OCI-LY7 (cell line): ENCODE results near the gene P2RY8. TPM values are rescaled to one million over a fixed set of nuclear protein-coding genes. Genes with fewer than 3 reads are reported as not detected.

Source experiments
- BruUV-seq: library from RNA; stranded (reverse); fragments of 400-500 nt; replicated peaks from 2 replicates; lab custom pipeline; 2021; lab: Mats Ljungman, UMichigan
- CTCF ChIA-PET: fragments of 300-600 bp; sonication (Branson Sonifier 250); formaldehyde crosslinking; loops from one replicate; lab custom pipeline; 2022; ENCODE audit warnings: antibody characterized with exemption; ENCODE audit not compliant: unreplicated experiment; lab: Charles Lee
- POLR2A ChIA-PET: fragments of 300-600 bp; sonication (Branson Sonifier 250); formaldehyde crosslinking; loops from one replicate; lab custom pipeline; 2022; ENCODE audit warnings: antibody characterized with exemption; lab: Charles Lee
- DNase-seq: peaks from one replicate; pipeline ENCODE4 v3.0.0-alpha.2; 2015; ENCODE audit warnings: low spot score
- H2AFZ ChIP-seq: fragments of 200-600 bp; sonication (generic), shearing (Covaris generic); 2 replicates; pipeline ENCODE4 v1.6.1; 2014; ENCODE audit warnings: mild to moderate bottlenecking, antibody characterized with exemption, low read length, moderate library complexity
- H3K27ac ChIP-seq: fragments of 200-600 bp; sonication (generic); 2 replicates; pipeline ENCODE4 v1.5.1; 2014; ENCODE audit warnings: mixed run types, low read depth, mild to moderate bottlenecking, moderate library complexity, low read length, inconsistent platforms; ENCODE audit not compliant: poor library complexity, severe bottlenecking
- H3K36me3 ChIP-seq: fragments of 200-600 bp; sonication (generic); 2 replicates; pipeline ENCODE4 v1.6.1; 2014; ENCODE audit warnings: mild to moderate bottlenecking, antibody characterized with exemption, low read length, moderate library complexity, mixed read lengths; ENCODE audit not compliant: insufficient read depth
- H3K4me1 ChIP-seq: fragments of 200-600 bp; sonication (generic); 2 replicates; pipeline ENCODE4 v1.5.1; 2014; ENCODE audit warnings: mild to moderate bottlenecking, low read length; ENCODE audit not compliant: insufficient read depth, poor library complexity, severe bottlenecking
- H3K4me2 ChIP-seq: fragments of 200-600 bp; sonication (generic); 2 replicates; pipeline ENCODE4 v1.6.1; 2014; ENCODE audit warnings: mild to moderate bottlenecking, low read length
- H3K4me3 ChIP-seq: fragments of 200-600 bp; sonication (generic); 2 replicates; pipeline ENCODE4 v1.5.1; 2014; ENCODE audit warnings: mild to moderate bottlenecking, low read depth, low read length; ENCODE audit not compliant: poor library complexity, severe bottlenecking
- H3K79me2 ChIP-seq: fragments of 200-600 bp; sonication (generic); 2 replicates; pipeline ENCODE4 v1.6.1; 2016; ENCODE audit warnings: low read depth, mild to moderate bottlenecking, low read length, moderate library complexity, mixed read lengths; ENCODE audit not compliant: insufficient read depth
- H3K9me2 ChIP-seq: fragments of 200-600 bp; sonication (generic); 2 replicates; pipeline ENCODE4 v1.6.1; 2016; ENCODE audit warnings: mild to moderate bottlenecking, low read length, mixed read lengths; ENCODE audit not compliant: insufficient read depth
- H3K9me3 ChIP-seq: fragments of 200-600 bp; sonication (generic); 2 replicates; pipeline ENCODE4 v1.6.1; 2014; ENCODE audit warnings: mild to moderate bottlenecking, mixed run types, low read length, mixed read lengths
- H4K20me1 ChIP-seq: fragments of 200-600 bp; sonication (generic); 2 replicates; pipeline ENCODE4 v1.6.1; 2014; ENCODE audit warnings: mild to moderate bottlenecking, antibody characterized with exemption, low read length, moderate library complexity, mixed read lengths; ENCODE audit not compliant: insufficient read depth
- EZH2phosphoT487 ChIP-seq: fragments of 200-600 bp; sonication (generic); IDR thresholded peaks from 2 replicates; pipeline ENCODE4 v1.6.1; 2018; ENCODE audit warnings: low read depth, borderline replicate concordance, mild to moderate bottlenecking, mixed run types, antibody characterized with exemption, low read length, moderate library complexity, mixed read lengths
- intact Hi-C: fragments of 100-400 bp; cut with micrococcal nuclease; formaldehyde crosslinking; loops from one replicate; pipeline ENCODE4 v1.10.0; 2022; ENCODE audit not compliant: unreplicated experiment
- total RNA-seq, 2 experiments: library from RNA; depleted of rRNA in 1 of 2; stranded (reverse); fragments of >200 nt in 1 of 2; shearing (Covaris generic) in 1 of 2; gene quantifications; 2 replicates each; pipeline ENCODE4 v1.2.3, GENCODE V29; 2014 to 2022
- TF ChIP-seq, protein P1 (sequence below): fragments of 200-600 bp; sonication (generic); conservative IDR thresholded peaks from 2 replicates; pipeline ENCODE4 v1.5.1; 2014; ENCODE audit warnings: mild to moderate bottlenecking, antibody characterized with exemption, low read length, moderate library complexity, mixed read lengths

The P2RY8 gene
- total RNA-seq, 2 experiments from 2014 or later, result 110 to 149 TPM

DNA sequence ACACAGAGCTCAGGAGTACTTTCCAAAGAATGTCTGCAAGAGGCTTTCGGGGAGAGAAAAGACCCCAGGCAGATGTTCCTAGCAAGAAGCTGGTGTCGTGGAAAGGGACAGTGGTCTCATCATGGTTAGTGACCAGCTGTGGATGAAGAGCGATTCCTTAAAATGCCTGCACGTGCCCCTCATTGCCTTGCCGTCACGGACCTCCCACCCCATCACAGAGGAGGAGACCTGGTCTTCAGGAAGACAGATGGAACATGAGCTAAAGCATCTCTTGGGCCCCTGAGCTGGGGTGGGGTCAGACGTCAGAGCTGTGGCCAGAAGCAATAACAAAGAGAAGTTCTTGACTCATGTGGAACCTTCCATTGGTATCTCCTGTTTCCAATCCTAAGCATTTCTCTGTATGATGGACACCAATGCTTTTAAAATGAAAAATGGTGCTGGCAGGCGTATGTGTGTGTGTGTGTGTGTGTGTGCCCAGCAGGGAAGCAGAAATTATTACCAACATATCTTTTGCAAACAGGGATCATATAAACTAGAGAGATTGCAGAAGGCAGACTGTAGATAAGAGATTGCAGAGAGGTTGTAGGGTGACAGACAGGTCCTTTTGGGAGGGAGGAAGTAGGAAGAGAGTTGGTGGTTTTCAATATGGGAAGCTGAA, 59.1 kb downstream of the P2RY8 start:
- H3K4me3 ChIP-seq, result no peak overlapping the region
- ChIA-PET CTCF (no interaction called here), POLR2A (no interaction called here)
- no peak for DNase-seq
- H3K9me2 ChIP-seq, result no peaks in the 10 kb centered on the region
- peaks cover 55% of the 10 kb centered on the region for H3K79me2 ChIP-seq
- no peaks in the 10 kb centered on the region for H3K9me3 ChIP-seq
- H3K27ac ChIP-seq, result peak overlapping the region; percentile 100
- TF ChIP-seq EZH2phosphoT487, result no peak
- TF ChIP-seq, protein P1, sequence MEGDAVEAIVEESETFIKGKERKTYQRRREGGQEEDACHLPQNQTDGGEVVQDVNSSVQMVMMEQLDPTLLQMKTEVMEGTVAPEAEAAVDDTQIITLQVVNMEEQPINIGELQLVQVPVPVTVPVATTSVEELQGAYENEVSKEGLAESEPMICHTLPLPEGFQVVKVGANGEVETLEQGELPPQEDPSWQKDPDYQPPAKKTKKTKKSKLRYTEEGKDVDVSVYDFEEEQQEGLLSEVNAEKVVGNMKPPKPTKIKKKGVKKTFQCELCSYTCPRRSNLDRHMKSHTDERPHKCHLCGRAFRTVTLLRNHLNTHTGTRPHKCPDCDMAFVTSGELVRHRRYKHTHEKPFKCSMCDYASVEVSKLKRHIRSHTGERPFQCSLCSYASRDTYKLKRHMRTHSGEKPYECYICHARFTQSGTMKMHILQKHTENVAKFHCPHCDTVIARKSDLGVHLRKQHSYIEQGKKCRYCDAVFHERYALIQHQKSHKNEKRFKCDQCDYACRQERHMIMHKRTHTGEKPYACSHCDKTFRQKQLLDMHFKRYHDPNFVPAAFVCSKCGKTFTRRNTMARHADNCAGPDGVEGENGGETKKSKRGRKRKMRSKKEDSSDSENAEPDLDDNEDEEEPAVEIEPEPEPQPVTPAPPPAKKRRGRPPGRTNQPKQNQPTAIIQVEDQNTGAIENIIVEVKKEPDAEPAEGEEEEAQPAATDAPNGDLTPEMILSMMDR, result no peak
- peaks cover 61% of the 10 kb centered on the region for H3K4me1 ChIP-seq
- H3K4me2 ChIP-seq, result peak overlapping the region; percentile 85
- peaks cover 76% of the 10 kb centered on the region for H3K36me3 ChIP-seq
- BruUV-seq, result no TSS peak
- no peaks in the 10 kb centered on the region for H4K20me1 ChIP-seq
- no peak overlapping the region for H2AFZ ChIP-seq
- intact Hi-C loops, result no loop called here

DNA sequence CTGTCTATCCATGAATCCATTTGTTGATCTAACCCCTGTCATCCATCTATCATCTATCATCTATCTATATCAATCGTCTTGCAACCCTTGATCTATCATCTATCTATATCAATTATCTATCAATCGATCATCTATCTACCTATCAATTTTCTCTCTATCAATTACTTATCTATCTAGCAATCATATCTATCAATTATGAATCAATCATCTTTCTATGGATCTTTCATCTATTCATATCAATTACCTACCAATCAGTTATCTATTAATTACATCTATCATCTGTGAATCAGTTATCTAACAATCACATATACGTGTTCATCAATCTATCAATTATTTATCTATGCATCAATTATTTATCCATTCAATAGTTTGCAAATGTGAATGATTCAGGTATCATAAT, 59.8 kb downstream of the P2RY8 start:
- Histone ChIP-seq H3K9me2 (no peaks in the 10 kb centered on the region), H3K9me3 (no peaks in the 10 kb centered on the region), H3K27ac (peak overlapping the region; percentile 100), H3K4me1 (peaks cover 61% of the 10 kb centered on the region), H2AFZ (no peak overlapping the region), H3K79me2 (peaks cover 58% of the 10 kb centered on the region), H3K36me3 (peaks cover 80% of the 10 kb centered on the region), H4K20me1 (no peaks in the 10 kb centered on the region), H3K4me2 (no peak overlapping the region), H3K4me3 (no peak overlapping the region)
- ChIA-PET POLR2A (no interaction called here), CTCF (no interaction called here)
- DNase-seq, result no peak
- no TSS peak for BruUV-seq
- no peak for TF ChIP-seq EZH2phosphoT487
- TF ChIP-seq, protein P1, result no peak
- intact Hi-C loops, result no loop called here

DNA sequence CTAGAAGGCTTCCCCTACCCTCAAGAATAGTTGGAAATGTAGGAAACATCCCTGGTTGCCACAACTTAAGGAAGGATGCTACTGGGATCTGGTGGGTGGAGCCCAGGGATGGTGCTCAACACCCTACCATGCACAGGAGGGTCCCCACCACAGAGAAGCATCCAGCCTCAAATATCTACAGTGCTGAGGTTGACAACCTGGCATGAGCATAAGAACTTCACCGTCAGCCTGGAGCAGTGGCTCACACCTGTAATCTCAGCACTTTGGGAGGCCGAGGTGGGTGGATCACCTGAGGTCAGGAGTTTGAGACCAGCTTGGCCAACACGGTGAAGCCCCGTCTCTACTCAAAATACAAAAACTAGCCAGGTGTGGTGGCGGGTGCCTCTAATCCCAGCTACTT, 60.3 kb downstream of the P2RY8 start:
- H3K9me2 ChIP-seq, result no peaks in the 10 kb centered on the region
- CTCF ChIA-PET, result no interaction called here
- H4K20me1 ChIP-seq, result no peaks in the 10 kb centered on the region
- intact Hi-C loops, result no loop called here
- BruUV-seq, result no TSS peak
- H3K4me3 ChIP-seq, result no peak overlapping the region
- POLR2A ChIA-PET, result no interaction called here
- peaks cover 61% of the 10 kb centered on the region for H3K4me1 ChIP-seq
- H2AFZ ChIP-seq, result no peak overlapping the region
- H3K79me2 ChIP-seq, result peaks cover 63% of the 10 kb centered on the region
- no peak overlapping the region for H3K4me2 ChIP-seq
- H3K36me3 ChIP-seq, result peaks cover 86% of the 10 kb centered on the region
- no peak for TF ChIP-seq EZH2phosphoT487
- TF ChIP-seq, protein P1, result no peak
- no peak for DNase-seq
- no peaks in the 10 kb centered on the region for H3K9me3 ChIP-seq
- H3K27ac ChIP-seq, result no peak overlapping the region
